Naive thymus-derived CD4-positive, alpha-beta T cell (primary cell): ENCODE results near the gene SRP9. TPM values are rescaled to one million over a fixed set of nuclear protein-coding genes. Genes with fewer than 3 reads are reported as not detected.
"Not testable (repeated sequence)": the region's sequence is repeated elsewhere in the genome, so short reads cannot be mapped to it uniquely, and the experiment has no call there.

Experiments
- ATAC-seq: fragments of 150-1000 bp; cut with Tn5 transposase; 2 replicates; pipeline ENCODE4 v1.10.0; 2021; ENCODE audit warnings: mild to moderate bottlenecking, moderate library complexity
- CTCF ChIA-PET: fragments of 350-600 bp; sonication (Branson Sonifier 250); formaldehyde crosslinking; loops from one replicate; lab custom pipeline; 2021; ENCODE audit warnings: antibody characterized with exemption; lab: Charles Lee
- POLR2A ChIA-PET: fragments of 350-600 bp; sonication (Branson Sonifier 250); formaldehyde crosslinking; loops from one replicate; lab custom pipeline; 2021; ENCODE audit warnings: antibody characterized with exemption, inconsistent platforms; lab: Charles Lee
- DNase-seq, 9 donors: peaks; one replicate each; pipeline versions ENCODE4 v3.0.0 to v3.0.0-alpha.2; 2020 to 2022; ENCODE audit warnings: mixed read lengths in 1 of 9
- H3K27ac ChIP-seq: one replicate; pipeline ENCODE4 v1.7.0; 2013; ENCODE audit warnings: mild to moderate bottlenecking, low read depth, low read length, moderate library complexity
- H3K27me3 ChIP-seq, 2 donors: one replicate each; pipeline ENCODE4 v1.7.0; 2013; ENCODE audit warnings: low read length in 2 of 2, mild to moderate bottlenecking in 2 of 2, moderate library complexity in 2 of 2; ENCODE audit not compliant: control insufficient read depth in 2 of 2, insufficient read depth in 2 of 2
- H3K36me3 ChIP-seq, 3 experiments: 1 replicate in 2 of 3; 2 replicates in 1 of 3; pipeline ENCODE4 v1.7.0; 2013; ENCODE audit warnings: low read length in 3 of 3, mild to moderate bottlenecking in 3 of 3, moderate library complexity in 1 of 3; ENCODE audit not compliant: insufficient read depth in 3 of 3, control insufficient read depth in 2 of 3
- H3K4me1 ChIP-seq, 2 donors: one replicate each; pipeline ENCODE4 v1.7.0; 2013; ENCODE audit warnings: low read length in 2 of 2, mild to moderate bottlenecking in 2 of 2, moderate library complexity in 1 of 2; ENCODE audit not compliant: control insufficient read depth in 2 of 2, insufficient read depth in 2 of 2
- H3K4me3 ChIP-seq: 2 replicates; pipeline ENCODE4 v1.7.0; 2013; ENCODE audit warnings: mild to moderate bottlenecking, low read length
- H3K9me3 ChIP-seq, 3 experiments: 1 replicate in 2 of 3; 2 replicates in 1 of 3; pipeline ENCODE4 v1.7.0; 2013; ENCODE audit warnings: low read length in 3 of 3; ENCODE audit not compliant: control insufficient read depth in 2 of 3
- H3K27ac Mint-ChIP-seq, 9 donors: one replicate each; pipeline ENCODE4 v1.8.0; 2020 to 2022; ENCODE audit warnings: mixed read lengths in 9 of 9, mild to moderate bottlenecking in 8 of 9, moderate library complexity in 5 of 9, inconsistent platforms in 2 of 9
- H3K27me3 Mint-ChIP-seq, 5 donors: one replicate each; pipeline ENCODE4 v1.8.0; 2021 to 2022; ENCODE audit warnings: mixed read lengths in 5 of 5, mild to moderate bottlenecking in 1 of 5
- H3K36me3 Mint-ChIP-seq, 5 donors: one replicate each; pipeline ENCODE4 v1.8.0; 2020 to 2022; ENCODE audit warnings: mixed read lengths in 5 of 5, mild to moderate bottlenecking in 3 of 5, inconsistent platforms in 1 of 5
- H3K4me1 Mint-ChIP-seq, 7 donors: one replicate each; pipeline ENCODE4 v1.8.0; 2020 to 2022; ENCODE audit warnings: mixed read lengths in 7 of 7, mild to moderate bottlenecking in 3 of 7, inconsistent platforms in 1 of 7
- H3K4me3 Mint-ChIP-seq, 10 donors: one replicate each; pipeline ENCODE4 v1.8.0; 2020 to 2022; ENCODE audit warnings: mild to moderate bottlenecking in 10 of 10, mixed read lengths in 10 of 10, moderate library complexity in 6 of 10, inconsistent platforms in 2 of 10
- H3K9me3 Mint-ChIP-seq, 11 donors: one replicate each; pipeline ENCODE4 v1.8.0; 2020 to 2022; ENCODE audit warnings: mixed read lengths in 11 of 11, mild to moderate bottlenecking in 4 of 11, inconsistent platforms in 1 of 11, moderate library complexity in 1 of 11
- intact Hi-C, 2 donors: fragments of 100-400 bp; cut with micrococcal nuclease; formaldehyde crosslinking; loops; one replicate each; pipeline ENCODE4 v1.15.1; 2023
- polyA plus RNA-seq, 2 donors: library from polyadenylated mRNA; unstranded; fragments of 300-500 nt; fragmentation: Illumina TruSeq; gene quantifications; one replicate each; pipeline ENCODE4 v1.2.3, GENCODE V29; 2021
- total RNA-seq, 6 experiments: library from RNA in 5 of 6; stranded (reverse) in 5 of 6; gene quantifications; 1 replicate in 5 of 6; 2 replicates in 1 of 6; pipeline ENCODE4 v1.2.3 and lab custom pipeline; 2021 to 2026

SRP9 gene
- total and polyA plus RNA-seq, 7 experiments from 2014 or later: 76.1 to 349 (median 167) TPM

DNA sequence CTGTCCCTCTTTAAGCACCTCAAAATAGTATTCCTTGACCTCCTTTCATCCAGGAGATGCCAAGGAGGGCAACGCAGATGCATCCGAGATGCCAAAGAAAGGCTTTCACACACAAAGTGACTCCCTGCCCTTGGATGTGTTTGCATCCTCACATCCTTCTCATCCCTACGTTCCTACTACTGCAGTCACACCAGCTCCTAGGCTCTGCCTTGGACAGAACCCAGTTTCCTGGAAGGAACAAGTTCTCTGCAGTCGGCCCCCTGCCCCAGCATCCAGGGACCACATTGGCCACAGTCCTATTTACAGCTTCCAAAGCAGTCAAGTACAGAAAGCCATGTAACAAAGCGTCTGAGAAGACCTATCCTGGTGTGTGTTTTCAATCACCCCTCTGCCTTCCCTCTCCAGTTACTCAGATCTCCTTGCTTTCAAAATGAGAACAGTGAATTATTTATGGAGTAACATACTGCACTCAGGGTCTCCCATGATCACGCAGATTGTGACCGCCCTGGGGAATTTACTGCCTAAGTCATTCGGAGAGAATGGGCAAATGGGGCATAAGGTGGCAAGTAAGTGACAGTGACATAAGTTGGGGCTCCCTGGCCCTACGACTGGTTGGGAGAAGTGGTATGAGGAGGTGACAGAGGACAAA, 21.8 kb upstream of the SRP9 start:
- H3K27ac Mint-ChIP-seq: no peak overlapping the region
- no peaks in the 10 kb centered on the region for H3K4me1 ChIP-seq
- H3K27ac ChIP-seq: no peak overlapping the region
- DNase-seq: no peak
- no peaks in the 10 kb centered on the region for H3K36me3 ChIP-seq
- CTCF ChIA-PET: interaction anchor here (0.5 kb wide), 1 partner anchor 1292 kb away, joined by 4 read pairs; no protein-coding TSS in a partner anchor
- POLR2A ChIA-PET: no interaction called here
- H3K9me3 Mint-ChIP-seq: no peaks in the 10 kb centered on the region
- ATAC-seq: no peak
- H3K9me3 ChIP-seq: no peaks in the 10 kb centered on the region
- intact Hi-C loops: no loop called here
- peaks cover 0 to 10% (median under 1%) of the 10 kb centered on the region in 5 donors for H3K27me3 Mint-ChIP-seq
- no peak overlapping the region for H3K4me3 ChIP-seq
- no peak overlapping the region for H3K4me3 Mint-ChIP-seq
- peaks cover 0 to 9% (median 0%) of the 10 kb centered on the region in 7 donors for H3K4me1 Mint-ChIP-seq
- H3K27me3 ChIP-seq: no peaks in the 10 kb centered on the region
- no peaks in the 10 kb centered on the region for H3K36me3 Mint-ChIP-seq

DNA sequence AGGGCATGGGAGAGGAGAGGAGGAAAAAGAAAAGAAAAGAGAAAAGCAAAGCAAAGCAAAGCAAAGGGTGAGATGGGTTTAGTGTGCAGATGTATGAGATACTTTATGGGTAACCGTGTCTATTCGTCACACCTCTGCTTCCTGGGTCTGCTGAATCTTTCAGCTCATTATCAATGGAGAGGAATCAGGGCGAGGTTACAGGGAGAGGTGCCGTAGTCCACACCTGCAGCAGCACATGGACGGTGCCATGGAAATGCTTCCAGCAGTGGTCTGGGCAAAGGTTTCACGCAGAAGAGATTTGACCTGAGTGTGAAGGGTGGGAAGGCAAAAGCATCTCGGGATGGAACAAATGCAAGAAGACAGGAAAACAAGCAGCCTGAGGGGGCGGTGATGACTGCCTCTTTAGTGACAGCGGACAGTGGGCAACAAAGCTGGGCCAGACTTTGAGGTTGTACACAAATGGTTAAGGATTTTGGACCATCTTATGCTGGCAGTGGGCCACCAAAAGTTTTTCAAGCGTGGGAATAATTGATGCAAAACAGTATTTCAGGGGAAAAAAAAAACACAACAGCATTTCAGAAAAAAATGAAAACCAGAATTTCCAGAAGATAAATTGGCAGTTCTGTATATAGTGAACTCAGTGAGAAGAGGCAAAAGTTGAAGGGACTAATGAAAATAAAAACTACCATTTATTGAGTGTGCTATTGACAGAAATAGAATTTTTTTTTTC, 19.5 kb upstream of the SRP9 start:
- no peak overlapping the region for H3K4me3 Mint-ChIP-seq
- peaks cover 0 to 15% (median 4%) of the 10 kb centered on the region in 5 donors for H3K27me3 Mint-ChIP-seq
- no peak for DNase-seq
- no peaks in the 10 kb centered on the region for H3K9me3 ChIP-seq
- no peak overlapping the region for H3K27ac Mint-ChIP-seq
- H3K27ac ChIP-seq: no peak overlapping the region
- ATAC-seq: no peak
- H3K4me1 Mint-ChIP-seq: peaks cover 0 to 9% (median 0%) of the 10 kb centered on the region in 7 donors
- ChIA-PET CTCF (no interaction called here), POLR2A (no interaction called here)
- H3K4me3 ChIP-seq: no peak overlapping the region
- intact Hi-C loops: no loop called here
- no peaks in the 10 kb centered on the region for H3K9me3 Mint-ChIP-seq
- peaks cover 0 to 3% (median 0%) of the 10 kb centered on the region in 5 donors for H3K36me3 Mint-ChIP-seq
- no peaks in the 10 kb centered on the region for H3K36me3 ChIP-seq
- H3K27me3 ChIP-seq: no peaks in the 10 kb centered on the region
- no peaks in the 10 kb centered on the region for H3K4me1 ChIP-seq

DNA sequence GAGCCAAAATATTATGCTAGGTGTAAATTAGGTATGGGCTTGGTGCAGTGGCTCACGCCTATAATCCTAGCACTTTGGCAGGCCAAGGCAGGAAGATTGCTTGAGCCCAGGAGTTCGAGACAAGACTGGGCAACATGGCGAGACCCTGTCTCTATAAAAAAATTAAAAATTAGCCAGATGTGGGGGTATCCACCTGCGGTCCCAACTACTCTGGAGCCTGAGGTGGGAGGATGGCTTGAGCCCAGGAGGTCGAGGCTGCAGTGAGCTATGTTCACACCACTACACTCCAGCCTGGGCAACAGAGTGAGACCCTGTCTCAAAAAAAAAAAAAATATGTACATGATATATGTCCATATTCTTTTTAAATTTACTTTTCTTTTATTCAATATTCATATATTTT, 17.7 kb upstream of the SRP9 start:
- H3K27me3 ChIP-seq, intact Hi-C loops, H3K9me3 Mint-ChIP-seq, H3K9me3 ChIP-seq, H3K27ac ChIP-seq, H3K4me3 ChIP-seq, H3K36me3 Mint-ChIP-seq, H3K4me3 Mint-ChIP-seq, H3K4me1 ChIP-seq, H3K4me1 Mint-ChIP-seq, ATAC-seq, DNase-seq, H3K27ac Mint-ChIP-seq, H3K36me3 ChIP-seq: not testable (repeated sequence)
- ChIA-PET CTCF (interaction anchor here (0.7 kb wide), 1 partner anchor 86 kb away, joined by 3 read pairs; no protein-coding TSS in a partner anchor), POLR2A (interaction anchor here (0.6 kb wide), 1 partner anchor 10 kb away, joined by 3 read pairs; no protein-coding TSS in a partner anchor)
- H3K27me3 Mint-ChIP-seq: peaks cover 0 to 12% (median 4%) of the 10 kb centered on the region in 5 donors

DNA sequence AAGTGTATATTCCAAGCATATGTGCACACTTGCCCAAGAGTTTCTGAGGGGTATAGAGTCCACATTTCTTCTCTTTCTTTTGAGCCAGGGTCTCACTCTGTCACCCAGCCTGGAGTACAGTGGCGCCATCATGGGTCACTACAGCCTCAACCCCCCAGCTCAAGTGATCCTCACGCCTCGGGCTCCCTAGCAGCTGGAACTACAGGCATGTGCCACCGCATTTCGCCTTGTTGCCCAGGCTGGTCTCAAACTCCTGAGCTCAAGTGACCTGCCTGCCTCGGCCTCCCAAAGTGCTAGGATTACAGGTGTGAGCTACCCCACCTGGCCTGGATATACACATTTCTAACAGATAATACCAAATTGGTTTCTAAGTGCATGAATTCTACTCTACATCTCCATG, 17.1 kb upstream of the SRP9 start:
- no peak overlapping the region for H3K27ac ChIP-seq
- ChIA-PET POLR2A (interaction anchor here (0.6 kb wide), 1 partner anchor 10 kb away, joined by 3 read pairs; no protein-coding TSS in a partner anchor), CTCF (no interaction called here)
- Mint-ChIP-seq H3K4me3 (no peak overlapping the region), H3K4me1 (peaks cover 0 to 3% (median 0%) of the 10 kb centered on the region in 7 donors), H3K27me3 (peaks cover 0 to 12% (median 4%) of the 10 kb centered on the region in 5 donors), H3K9me3 (no peaks in the 10 kb centered on the region), H3K27ac (no peak overlapping the region), H3K36me3 (peaks cover 0 to 3% (median 0%) of the 10 kb centered on the region in 5 donors)
- intact Hi-C loops: no loop called here
- ATAC-seq (no peak), DNase-seq (no peak)
- no peak overlapping the region for H3K4me3 ChIP-seq
- H3K36me3 ChIP-seq: no peaks in the 10 kb centered on the region
- no peaks in the 10 kb centered on the region for H3K4me1 ChIP-seq
- no peaks in the 10 kb centered on the region for H3K9me3 ChIP-seq
- no peaks in the 10 kb centered on the region for H3K27me3 ChIP-seq

DNA sequence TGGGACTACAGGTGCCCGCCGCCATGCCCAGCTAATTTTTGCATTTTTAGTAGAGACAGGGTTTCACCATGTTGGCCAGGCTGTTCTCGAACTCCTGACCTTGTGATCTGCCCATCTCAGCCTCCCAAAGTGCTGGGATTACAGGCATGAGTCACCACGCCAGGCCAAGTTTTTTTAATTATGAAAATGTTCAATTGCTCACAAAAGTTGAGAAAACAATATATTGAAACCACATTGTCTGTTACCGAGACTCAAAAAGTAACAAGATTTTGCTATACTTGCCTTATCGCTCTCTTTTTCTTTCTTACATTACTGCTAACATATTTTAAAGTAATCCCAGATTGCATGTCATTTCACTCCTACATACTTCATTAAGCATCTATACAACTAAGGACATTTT, 16.2 kb upstream of the SRP9 start:
- H3K36me3 ChIP-seq, H3K27me3 ChIP-seq, H3K4me1 ChIP-seq, H3K9me3 Mint-ChIP-seq, H3K4me3 Mint-ChIP-seq, DNase-seq, H3K4me3 ChIP-seq, H3K9me3 ChIP-seq, ATAC-seq, H3K27ac Mint-ChIP-seq, H3K4me1 Mint-ChIP-seq, CTCF ChIA-PET, H3K27ac ChIP-seq, H3K36me3 Mint-ChIP-seq, intact Hi-C loops: not testable (repeated sequence)
- H3K27me3 Mint-ChIP-seq: peaks cover 0 to 15% (median 4%) of the 10 kb centered on the region in 5 donors
- POLR2A ChIA-PET: interaction anchor here (0.6 kb wide), 1 partner anchor 399 kb away, joined by 3 read pairs; no protein-coding TSS in a partner anchor

DNA sequence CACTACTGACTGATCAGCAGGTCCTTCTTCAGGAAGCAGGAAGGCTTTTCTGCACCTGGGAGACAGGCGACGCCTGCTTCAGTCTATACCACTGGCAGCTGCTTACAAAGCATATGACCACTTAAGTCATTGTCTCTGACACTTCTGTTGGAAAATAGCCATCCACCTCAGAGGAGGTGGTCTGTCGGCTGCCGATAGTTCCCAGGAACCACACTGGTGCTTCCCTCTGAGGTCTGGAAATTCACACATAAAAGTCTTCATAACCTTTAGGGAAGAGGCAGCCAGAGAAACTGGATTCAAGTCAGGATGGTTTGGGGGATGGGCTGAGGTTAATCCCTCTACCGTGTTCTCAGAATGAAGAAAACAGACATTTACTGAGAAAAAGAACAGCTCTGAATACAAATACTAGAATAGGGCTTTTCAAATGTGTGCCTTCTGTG, 15.6 kb upstream of the SRP9 start:
- H3K4me1 ChIP-seq: no peaks in the 10 kb centered on the region
- Mint-ChIP-seq H3K4me3 (no peak overlapping the region), H3K36me3 (peaks cover 0 to 3% (median 0%) of the 10 kb centered on the region in 5 donors), H3K27ac (no peak overlapping the region), H3K27me3 (peaks cover 0 to 19% (median 4%) of the 10 kb centered on the region in 5 donors), H3K4me1 (no peaks in the 10 kb centered on the region), H3K9me3 (no peaks in the 10 kb centered on the region)
- no peak overlapping the region for H3K27ac ChIP-seq
- H3K27me3 ChIP-seq: no peaks in the 10 kb centered on the region
- ChIA-PET POLR2A (no interaction called here), CTCF (no interaction called here)
- no peaks in the 10 kb centered on the region for H3K36me3 ChIP-seq
- H3K9me3 ChIP-seq: no peaks in the 10 kb centered on the region
- no peak for DNase-seq
- intact Hi-C loops: no loop called here
- H3K4me3 ChIP-seq: no peak overlapping the region
- no peak for ATAC-seq
